Stimulated activated CD8-positive, alpha-beta memory T cell treated with anti-CD3 and anti-CD28 coated beads, Interleukin-2, amount 100 ng/mL, for 1 hour (primary cell): ENCODE data around the gene CASTOR2.
"Not testable (repeated sequence)": the region's sequence is repeated elsewhere in the genome, so short reads cannot be mapped to it uniquely, and the experiment has no call there.

Experiments
- DNase-seq, 2 donors: peaks; one replicate each; pipeline ENCODE4 v3.0.0-alpha.2; 2020; ENCODE audit warnings: low read depth in 2 of 2

Gene CASTOR2

DNA sequence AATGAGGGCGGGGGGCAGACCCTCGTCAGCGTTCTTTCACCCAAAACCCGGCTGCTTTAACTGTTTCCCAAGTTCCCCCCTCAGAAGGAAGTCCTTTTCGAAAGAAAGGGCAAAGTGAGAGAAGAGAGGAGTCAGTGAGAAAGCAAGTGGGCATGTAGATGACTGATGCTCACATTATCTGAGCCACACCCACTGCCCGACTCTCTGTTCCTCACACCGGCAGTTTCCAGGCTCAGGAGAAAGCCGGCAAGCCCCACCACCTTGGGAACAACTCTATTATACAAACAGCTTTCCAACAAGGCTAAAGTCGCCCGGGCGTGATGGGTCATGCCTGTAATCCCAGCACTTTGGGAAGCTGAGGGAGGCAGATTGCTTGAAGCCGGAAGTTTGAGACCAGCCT is 86.0 kb downstream of the CASTOR2 start:
- DNase-seq = no peak

- no peak for DNase-seq
Measured at GRCh38 chr7:75054744-75055143, 90.2 kb downstream of the CASTOR2 start.

DNA sequence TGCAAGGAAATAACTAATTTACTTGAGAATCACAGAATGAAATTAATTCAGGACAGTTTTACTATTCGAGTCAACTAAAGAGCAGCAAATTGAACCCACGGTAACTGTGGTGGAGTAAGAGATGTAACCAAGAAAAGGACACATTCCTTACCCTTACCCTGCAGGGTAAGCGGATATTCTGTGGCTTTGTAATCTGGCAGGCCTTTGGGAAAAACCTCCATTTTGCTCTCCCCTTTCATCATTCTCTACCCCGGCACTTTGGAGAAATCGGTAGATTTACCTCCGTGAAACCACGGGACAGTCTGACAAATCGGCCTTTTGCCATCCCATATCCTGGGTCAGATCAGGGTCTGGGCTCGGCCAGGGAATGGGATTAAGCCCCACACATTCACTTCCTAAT is 90.7 kb downstream of the CASTOR2 start:
- no peak for DNase-seq

DNA sequence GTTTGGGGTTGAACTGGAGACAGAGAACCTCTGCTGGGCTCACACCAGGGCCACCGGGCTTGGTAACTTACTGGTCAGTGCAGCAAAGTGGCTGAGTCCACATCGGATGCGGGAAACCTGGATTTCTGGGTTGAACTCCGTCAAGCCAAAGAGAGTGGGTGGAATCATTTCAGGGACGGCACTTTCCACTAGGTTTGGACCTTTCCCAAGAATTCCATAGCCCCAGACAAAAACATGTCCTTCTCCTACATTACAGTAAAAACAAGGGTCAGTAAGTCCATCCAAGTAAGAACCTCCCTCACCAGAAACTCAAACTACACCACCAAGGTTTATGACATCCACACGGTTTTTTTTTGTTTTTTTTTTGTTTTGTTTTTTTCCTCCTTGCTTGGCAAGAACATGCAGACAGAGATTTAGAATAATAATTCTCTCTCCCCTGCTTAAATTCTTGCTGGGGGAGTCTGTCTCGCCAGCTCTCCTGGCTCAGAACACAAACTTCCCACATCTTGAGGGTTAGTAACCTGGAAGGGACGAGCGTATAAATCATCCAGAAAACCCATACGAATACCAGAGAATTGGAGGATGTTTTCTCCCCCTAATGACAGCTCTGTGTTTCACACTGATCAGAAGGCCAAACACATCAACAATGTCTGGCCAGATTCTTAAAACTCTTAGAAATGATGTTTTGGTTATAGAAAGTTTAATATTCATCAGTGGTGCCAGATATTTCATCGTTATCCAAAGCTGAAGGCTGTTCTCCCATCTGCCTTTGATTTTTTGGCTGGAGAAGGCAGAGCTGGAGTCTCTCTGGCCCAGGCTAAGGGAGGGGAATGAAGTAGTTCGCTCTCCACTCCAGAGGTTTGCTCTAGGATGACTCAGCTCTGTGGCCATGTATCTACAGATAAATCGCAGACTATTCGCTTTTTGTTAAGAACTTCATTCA is 91.6 kb downstream of the CASTOR2 start:
- DNase-seq = no peak

- DNase-seq = no peak
Measured at GRCh38 chr7:75058406-75058805, 93.9 kb downstream of the CASTOR2 start.

DNA sequence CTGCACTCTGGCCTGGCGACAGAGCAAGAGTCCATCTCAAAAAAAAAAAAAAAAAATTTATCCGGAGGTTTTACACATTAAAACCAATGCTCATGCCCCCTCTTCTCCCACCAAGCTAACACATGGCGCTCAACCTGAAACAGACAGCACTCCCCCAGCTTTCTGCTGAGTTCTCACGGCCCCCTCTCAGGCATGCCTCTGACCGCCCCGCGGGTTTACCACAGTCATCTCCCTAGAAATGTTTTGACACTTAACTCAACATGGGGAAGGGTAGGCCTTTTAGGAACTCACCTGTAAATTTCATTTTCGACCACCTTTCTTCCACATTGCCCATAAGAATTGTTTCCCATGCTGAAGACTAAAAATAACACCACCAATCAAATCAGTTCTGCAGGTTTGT is 99.8 kb downstream of the CASTOR2 start:
- DNase-seq = no peak

DNA sequence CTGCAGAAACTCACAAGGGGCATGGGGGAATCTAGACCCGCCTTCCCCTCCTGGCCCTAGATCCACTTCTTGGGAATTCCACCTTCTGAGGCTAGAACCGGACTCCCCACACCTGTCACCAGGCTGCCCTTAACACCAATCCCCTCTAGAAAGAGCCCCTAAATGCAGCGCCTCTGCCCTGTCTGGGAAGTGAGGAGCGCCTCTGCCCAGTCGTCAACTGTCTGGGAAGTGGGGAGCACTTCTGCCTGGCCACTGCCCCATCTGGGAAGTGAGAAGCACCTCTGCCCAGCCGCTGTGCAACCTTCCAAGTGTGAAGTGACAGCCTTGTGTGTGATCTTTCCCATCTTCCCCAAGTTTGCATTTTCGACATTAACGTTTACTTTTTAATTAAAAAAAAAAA is 100.3 kb downstream of the CASTOR2 start:
- no peak for DNase-seq

DNA sequence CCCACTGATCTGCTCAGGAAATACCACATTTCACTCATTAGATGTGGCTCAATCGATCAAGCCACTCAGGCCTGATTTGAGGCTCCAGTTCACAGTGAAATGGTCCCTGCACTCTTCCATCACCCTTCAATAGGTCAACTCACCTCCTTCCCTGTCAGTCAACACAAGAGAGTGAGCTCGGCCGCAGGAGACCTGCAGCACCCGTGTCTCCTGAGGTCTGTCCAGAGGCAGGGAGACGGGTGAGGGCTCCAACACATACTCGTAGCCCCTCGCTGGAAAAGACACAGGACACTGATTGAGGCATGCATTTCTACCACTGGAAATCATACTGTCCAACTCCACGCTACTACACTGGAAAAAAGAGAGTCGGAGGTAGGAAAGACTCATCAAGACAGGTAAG is 102.0 kb downstream of the CASTOR2 start:
- no peak for DNase-seq

GRCh38 chr7:75072981-75073283 is 108.4 kb downstream of the CASTOR2 start:
- no peak for DNase-seq

DNA sequence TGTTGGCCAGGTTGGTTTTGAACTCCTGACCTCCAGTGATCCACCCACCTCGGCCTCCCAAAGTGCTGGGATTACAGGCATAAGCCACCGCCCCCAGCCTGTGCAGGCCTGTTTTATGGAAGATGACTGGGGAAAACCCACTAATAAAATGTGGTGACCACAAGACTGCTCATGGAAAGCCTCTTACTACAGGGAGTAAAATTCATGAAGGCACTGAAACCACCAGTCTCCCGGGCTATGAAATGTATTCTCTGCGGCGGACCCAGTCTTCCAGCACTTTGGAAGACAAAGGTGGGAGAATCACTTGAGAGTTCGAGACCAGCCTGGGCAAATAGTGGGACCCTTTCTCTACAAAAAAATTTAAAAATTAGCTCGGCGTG is 109.7 kb downstream of the CASTOR2 start:
- DNase-seq = not testable (repeated sequence)
